HG02798 (cell line): ENCODE results near the gene IRF4.

Source experiments
- ATAC-seq: cut with Tn5 transposase; IDR thresholded peaks from one replicate; pipeline ENCODE4 v1.9.1; 2021; ENCODE audit warnings: mild to moderate bottlenecking; ENCODE audit not compliant: unreplicated experiment, poor library complexity

Gene IRF4

GRCh38 chr6:453152-453551 is 61.6 kb downstream of the IRF4 start:
- no peak for ATAC-seq

- ATAC-seq: no peak
Measured at GRCh38 chr6:454148-454991, 62.8 kb downstream of the IRF4 start.

- ATAC-seq: no peak
Measured at GRCh38 chr6:455006-455585, 63.5 kb downstream of the IRF4 start.

GRCh38 chr6:455835-456234 is 64.3 kb downstream of the IRF4 start:
- no peak for ATAC-seq

GRCh38 chr6:456358-456867 is 64.9 kb downstream of the IRF4 start:
- ATAC-seq: no peak

- no peak for ATAC-seq
Measured at GRCh38 chr6:456887-457286, 65.3 kb downstream of the IRF4 start.
